B cell (primary cell): ENCODE measurements around the gene TOR1A.

Experiments
- EZH2 ChIP-seq: IDR thresholded peaks from 2 replicates; pipeline ENCODE4 v1.6.1; 2012; ENCODE audit warnings: borderline replicate concordance, low read depth, mild to moderate bottlenecking, moderate library complexity, low read length; ENCODE audit not compliant: insufficient read depth, poor library complexity, severe bottlenecking
- TF ChIP-seq, protein P1 (sequence below): fragments of 200-600 bp; IDR thresholded peaks from one replicate; pipeline ENCODE4 v1.8.0; 2022; ENCODE audit warnings: antibody characterized with exemption, mild to moderate bottlenecking

DNA sequence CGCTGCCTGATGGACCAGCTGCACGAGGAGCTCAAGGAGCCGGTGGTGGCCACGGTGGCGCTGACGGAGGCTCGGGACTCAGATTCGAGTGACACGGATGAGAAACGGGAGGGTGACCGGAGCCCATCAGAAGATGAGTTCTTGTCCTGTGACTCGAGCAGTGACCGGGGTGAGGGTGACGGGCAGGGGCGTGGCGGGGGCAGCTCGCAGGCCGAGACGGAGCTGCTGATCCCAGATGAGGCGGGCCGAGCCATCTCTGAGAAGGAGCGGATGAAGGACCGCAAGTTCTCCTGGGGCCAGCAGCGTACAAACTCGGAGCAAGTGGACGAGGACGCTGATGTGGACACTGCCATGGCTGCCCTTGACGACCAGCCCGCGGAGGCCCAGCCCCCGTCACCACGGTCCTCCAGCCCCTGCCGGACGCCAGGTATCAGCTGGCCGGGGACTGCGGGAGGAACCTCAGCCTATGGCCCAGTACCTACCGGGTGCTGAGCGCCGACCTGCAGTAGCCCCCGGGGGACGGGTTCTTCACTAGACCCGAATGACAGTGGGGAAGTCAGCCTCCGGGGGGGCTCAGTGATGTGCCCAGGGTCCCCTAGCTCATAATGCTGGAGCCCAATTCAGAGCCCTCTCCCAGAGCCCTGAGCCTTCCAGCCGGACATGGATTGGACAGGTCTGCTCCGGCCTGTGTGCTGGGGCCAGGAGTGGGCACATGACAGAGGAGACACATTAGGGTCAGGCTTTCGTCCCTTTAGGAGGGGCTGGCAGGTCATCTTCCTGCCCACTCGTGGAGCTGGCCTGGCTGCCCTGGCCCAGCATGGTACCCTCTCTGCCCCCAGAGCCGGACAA is 44.3 kb upstream of the TOR1A start:
- TF ChIP-seq, protein P1, sequence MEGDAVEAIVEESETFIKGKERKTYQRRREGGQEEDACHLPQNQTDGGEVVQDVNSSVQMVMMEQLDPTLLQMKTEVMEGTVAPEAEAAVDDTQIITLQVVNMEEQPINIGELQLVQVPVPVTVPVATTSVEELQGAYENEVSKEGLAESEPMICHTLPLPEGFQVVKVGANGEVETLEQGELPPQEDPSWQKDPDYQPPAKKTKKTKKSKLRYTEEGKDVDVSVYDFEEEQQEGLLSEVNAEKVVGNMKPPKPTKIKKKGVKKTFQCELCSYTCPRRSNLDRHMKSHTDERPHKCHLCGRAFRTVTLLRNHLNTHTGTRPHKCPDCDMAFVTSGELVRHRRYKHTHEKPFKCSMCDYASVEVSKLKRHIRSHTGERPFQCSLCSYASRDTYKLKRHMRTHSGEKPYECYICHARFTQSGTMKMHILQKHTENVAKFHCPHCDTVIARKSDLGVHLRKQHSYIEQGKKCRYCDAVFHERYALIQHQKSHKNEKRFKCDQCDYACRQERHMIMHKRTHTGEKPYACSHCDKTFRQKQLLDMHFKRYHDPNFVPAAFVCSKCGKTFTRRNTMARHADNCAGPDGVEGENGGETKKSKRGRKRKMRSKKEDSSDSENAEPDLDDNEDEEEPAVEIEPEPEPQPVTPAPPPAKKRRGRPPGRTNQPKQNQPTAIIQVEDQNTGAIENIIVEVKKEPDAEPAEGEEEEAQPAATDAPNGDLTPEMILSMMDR = no peak
- no peak for TF ChIP-seq EZH2
